Loucy (cell line): ENCODE results near the gene WDR1.

Source experiments
- H2AFZ ChIP-seq: fragments of 200-600 bp; sonication (generic); 2 replicates; pipeline ENCODE4 v1.6.0; 2016; ENCODE audit warnings: antibody characterized with exemption, mild to moderate bottlenecking, low read length, moderate library complexity
- H3F3A ChIP-seq: fragments of 200-600 bp; 2 replicates; pipeline ENCODE4 v1.6.0; 2016; ENCODE audit warnings: antibody characterized with exemption, low read depth, mild to moderate bottlenecking
- H3K27me3 ChIP-seq: fragments of 200-600 bp; sonication (generic); 2 replicates; pipeline ENCODE4 v1.6.1; 2014; ENCODE audit warnings: low read length, mild to moderate bottlenecking; ENCODE audit not compliant: insufficient read depth, poor library complexity, severe bottlenecking
- H3K36me3 ChIP-seq: fragments of 200-600 bp; sonication (generic); 2 replicates; pipeline ENCODE4 v1.6.1; 2016; ENCODE audit warnings: low read length; ENCODE audit not compliant: insufficient read depth
- H3K4me1 ChIP-seq: fragments of 200-600 bp; sonication (generic); 2 replicates; pipeline ENCODE4 v1.5.1; 2014; ENCODE audit warnings: low read length, mild to moderate bottlenecking; ENCODE audit not compliant: insufficient read depth, poor library complexity, severe bottlenecking
- H3K4me2 ChIP-seq: fragments of 200-600 bp; sonication (generic); 2 replicates; pipeline ENCODE4 v1.6.0; 2014; ENCODE audit warnings: antibody characterized with exemption, low read length, low read depth, mild to moderate bottlenecking; ENCODE audit not compliant: poor library complexity, severe bottlenecking
- H3K4me3 ChIP-seq: fragments of 200-600 bp; sonication (generic); 2 replicates; pipeline ENCODE4 v1.5.1; 2014; ENCODE audit warnings: low read length, mild to moderate bottlenecking, mixed read lengths; ENCODE audit not compliant: poor library complexity, severe bottlenecking
- H3K79me2 ChIP-seq: fragments of 200-600 bp; sonication (generic); 2 replicates; pipeline ENCODE4 v1.6.1; 2014; ENCODE audit warnings: low read length; ENCODE audit not compliant: insufficient read depth
- H3K9ac ChIP-seq: fragments of 200-600 bp; sonication (generic); 2 replicates; pipeline ENCODE4 v1.6.0; 2014; ENCODE audit warnings: mild to moderate bottlenecking, low read depth, low read length, moderate library complexity; ENCODE audit not compliant: poor library complexity, severe bottlenecking
- H3K9me2 ChIP-seq: fragments of 200-600 bp; sonication (generic); replicated peaks from 2 replicates; pipeline ENCODE4 v1.6.1; 2016; ENCODE audit warnings: low read depth, low read length, mixed read lengths
- H3K9me3 ChIP-seq: fragments of 200-600 bp; sonication (generic); 2 replicates; pipeline ENCODE4 v1.6.1; 2014; ENCODE audit warnings: mild to moderate bottlenecking, antibody characterized with exemption, low read length, low read depth; ENCODE audit not compliant: insufficient read depth
- H4K20me1 ChIP-seq: fragments of 200-600 bp; sonication (generic); 2 replicates; pipeline ENCODE4 v1.6.0; 2014; ENCODE audit warnings: antibody characterized with exemption, low read length, mild to moderate bottlenecking; ENCODE audit not compliant: insufficient read depth, poor library complexity, severe bottlenecking
- CTCF ChIP-seq: fragments of 200-600 bp; sonication (generic); conservative IDR thresholded peaks from 2 replicates; pipeline ENCODE4 v1.5.1; 2014; ENCODE audit warnings: mild to moderate bottlenecking, antibody characterized with exemption, low read length
- EZH2phosphoT487 ChIP-seq: fragments of 200-600 bp; IDR thresholded peaks from 2 replicates; pipeline ENCODE4 v1.6.1; 2018; ENCODE audit warnings: antibody characterized with exemption, mild to moderate bottlenecking, moderate library complexity, borderline replicate concordance

Gene WDR1

GRCh38 chr4:10035130-10035529 is 81.5 kb downstream of the WDR1 start:
- Histone ChIP-seq H3K4me3 (no peak overlapping the region), H3K4me2 (no peak overlapping the region), H3K79me2 (no peaks in the 10 kb centered on the region), H3K4me1 (no peaks in the 10 kb centered on the region), H4K20me1 (no peaks in the 10 kb centered on the region), H3K9me2 (no peaks in the 10 kb centered on the region), H3K27me3 (peaks cover 12% of the 10 kb centered on the region), H3K9ac (no peak overlapping the region), H3K9me3 (no peaks in the 10 kb centered on the region), H2AFZ (no peak overlapping the region), H3F3A (no peaks in the 10 kb centered on the region), H3K36me3 (no peaks in the 10 kb centered on the region)
- TF ChIP-seq CTCF = no peak
- TF ChIP-seq EZH2phosphoT487 = no peak

GRCh38 chr4:10034612-10035104 is 81.9 kb downstream of the WDR1 start:
- no peaks in the 10 kb centered on the region for H3K9me2 ChIP-seq
- TF ChIP-seq CTCF = no peak
- TF ChIP-seq EZH2phosphoT487 = no peak
- no peak overlapping the region for H3K4me3 ChIP-seq
- H2AFZ ChIP-seq = no peak overlapping the region
- H3K4me1 ChIP-seq = no peaks in the 10 kb centered on the region
- H3K79me2 ChIP-seq = no peaks in the 10 kb centered on the region
- no peak overlapping the region for H3K4me2 ChIP-seq
- no peaks in the 10 kb centered on the region for H4K20me1 ChIP-seq
- H3K36me3 ChIP-seq = no peaks in the 10 kb centered on the region
- H3F3A ChIP-seq = no peaks in the 10 kb centered on the region
- no peak overlapping the region for H3K9ac ChIP-seq
- H3K27me3 ChIP-seq = peaks cover 9% of the 10 kb centered on the region
- H3K9me3 ChIP-seq = no peaks in the 10 kb centered on the region

GRCh38 chr4:10034136-10034535 is 82.5 kb downstream of the WDR1 start:
- H3K9me3 ChIP-seq = no peaks in the 10 kb centered on the region
- H3K36me3 ChIP-seq = no peaks in the 10 kb centered on the region
- H3K9me2 ChIP-seq = no peaks in the 10 kb centered on the region
- peaks cover 4% of the 10 kb centered on the region for H3K27me3 ChIP-seq
- no peaks in the 10 kb centered on the region for H4K20me1 ChIP-seq
- H3K79me2 ChIP-seq = no peaks in the 10 kb centered on the region
- no peaks in the 10 kb centered on the region for H3K4me1 ChIP-seq
- no peak overlapping the region for H3K4me2 ChIP-seq
- no peak overlapping the region for H3K9ac ChIP-seq
- no peaks in the 10 kb centered on the region for H3F3A ChIP-seq
- TF ChIP-seq EZH2phosphoT487 (no peak), CTCF (no peak)
- H2AFZ ChIP-seq = no peak overlapping the region
- H3K4me3 ChIP-seq = no peak overlapping the region
